A549 (cell line): ENCODE measurements around the gene ROPN1.
"Not testable (repeated sequence)": the region's sequence is repeated elsewhere in the genome, so short reads cannot be mapped to it uniquely, and the experiment has no call there.

ENCODE experiments used
- CHD2 ChIP-seq: fragments of 150-350 bp; IDR thresholded peaks from 2 replicates; pipeline ENCODE4 v1.6.1; 2014; ENCODE audit warnings: low read length; ENCODE audit not compliant: partially characterized antibody
- CHD4 ChIP-seq: fragments of 200-600 bp; sonication (generic); IDR thresholded peaks from 2 replicates; pipeline ENCODE4 v1.6.1; 2016; ENCODE audit warnings: antibody characterized with exemption, mild to moderate bottlenecking, borderline replicate concordance
- JUN ChIP-seq, 2 experiments: fragments of >200 bp; sonication (Bioruptor Twin); formaldehyde crosslinking; IDR thresholded peaks; 2 replicates in 1 of 2; 3 replicates in 1 of 2; pipeline ENCODE4 v1.6.1; 2016 to 2017
- JUNB ChIP-seq: fragments of >200 bp; sonication (Bioruptor Twin); formaldehyde crosslinking; IDR thresholded peaks from 2 replicates; pipeline ENCODE4 v1.6.1; 2016
- MYC ChIP-seq: IDR thresholded peaks from 2 replicates; pipeline ENCODE4 v1.6.1; 2012; ENCODE audit warnings: mild to moderate bottlenecking, inconsistent platforms, low read length, improper control_type of control experiment, borderline replicate concordance
- POLR2A ChIP-seq: IDR thresholded peaks from 2 replicates; pipeline ENCODE4 v1.6.1; 2012; ENCODE audit warnings: mild to moderate bottlenecking, low read length
- RARB ChIP-seq: fragments of 250-450 bp; sonication (Bioruptor Pico); IDR thresholded peaks from 2 replicates; pipeline ENCODE4 v1.8.0; 2021; ENCODE audit warnings: mild to moderate bottlenecking, moderate library complexity
- RNF2 ChIP-seq: fragments of 200-600 bp; sonication (generic); IDR thresholded peaks from 2 replicates; pipeline ENCODE4 v1.6.1; 2016; ENCODE audit warnings: low read depth, mild to moderate bottlenecking, antibody characterized with exemption, moderate library complexity, borderline replicate concordance
- SREBF2 ChIP-seq: fragments of 450-650 bp; IDR thresholded peaks from 2 replicates; pipeline ENCODE4 v1.6.1; 2014; ENCODE audit warnings: mild to moderate bottlenecking, moderate library complexity
- USF2 ChIP-seq: fragments of 450-650 bp; IDR thresholded peaks from 2 replicates; pipeline ENCODE4 v1.6.1; 2014; ENCODE audit warnings: antibody characterized with exemption
- TF ChIP-seq, protein P1 (sequence below): fragments of 200-600 bp; sonication (generic); IDR thresholded peaks from 2 replicates; pipeline ENCODE4 v1.6.1; 2016; ENCODE audit warnings: antibody characterized with exemption, mild to moderate bottlenecking, moderate library complexity
- TF ChIP-seq, protein P2 (sequence below): fragments of >200 bp; sonication (Bioruptor Twin); formaldehyde crosslinking; IDR thresholded peaks from 3 replicates; pipeline ENCODE4 v1.5.1; 2016

GRCh38 chr3:124001366-124001765 is 9.4 kb upstream of the ROPN1 start:
- TF ChIP-seq, protein P1, sequence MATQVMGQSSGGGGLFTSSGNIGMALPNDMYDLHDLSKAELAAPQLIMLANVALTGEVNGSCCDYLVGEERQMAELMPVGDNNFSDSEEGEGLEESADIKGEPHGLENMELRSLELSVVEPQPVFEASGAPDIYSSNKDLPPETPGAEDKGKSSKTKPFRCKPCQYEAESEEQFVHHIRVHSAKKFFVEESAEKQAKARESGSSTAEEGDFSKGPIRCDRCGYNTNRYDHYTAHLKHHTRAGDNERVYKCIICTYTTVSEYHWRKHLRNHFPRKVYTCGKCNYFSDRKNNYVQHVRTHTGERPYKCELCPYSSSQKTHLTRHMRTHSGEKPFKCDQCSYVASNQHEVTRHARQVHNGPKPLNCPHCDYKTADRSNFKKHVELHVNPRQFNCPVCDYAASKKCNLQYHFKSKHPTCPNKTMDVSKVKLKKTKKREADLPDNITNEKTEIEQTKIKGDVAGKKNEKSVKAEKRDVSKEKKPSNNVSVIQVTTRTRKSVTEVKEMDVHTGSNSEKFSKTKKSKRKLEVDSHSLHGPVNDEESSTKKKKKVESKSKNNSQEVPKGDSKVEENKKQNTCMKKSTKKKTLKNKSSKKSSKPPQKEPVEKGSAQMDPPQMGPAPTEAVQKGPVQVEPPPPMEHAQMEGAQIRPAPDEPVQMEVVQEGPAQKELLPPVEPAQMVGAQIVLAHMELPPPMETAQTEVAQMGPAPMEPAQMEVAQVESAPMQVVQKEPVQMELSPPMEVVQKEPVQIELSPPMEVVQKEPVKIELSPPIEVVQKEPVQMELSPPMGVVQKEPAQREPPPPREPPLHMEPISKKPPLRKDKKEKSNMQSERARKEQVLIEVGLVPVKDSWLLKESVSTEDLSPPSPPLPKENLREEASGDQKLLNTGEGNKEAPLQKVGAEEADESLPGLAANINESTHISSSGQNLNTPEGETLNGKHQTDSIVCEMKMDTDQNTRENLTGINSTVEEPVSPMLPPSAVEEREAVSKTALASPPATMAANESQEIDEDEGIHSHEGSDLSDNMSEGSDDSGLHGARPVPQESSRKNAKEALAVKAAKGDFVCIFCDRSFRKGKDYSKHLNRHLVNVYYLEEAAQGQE: not testable (repeated sequence)
- TF ChIP-seq, protein P2, sequence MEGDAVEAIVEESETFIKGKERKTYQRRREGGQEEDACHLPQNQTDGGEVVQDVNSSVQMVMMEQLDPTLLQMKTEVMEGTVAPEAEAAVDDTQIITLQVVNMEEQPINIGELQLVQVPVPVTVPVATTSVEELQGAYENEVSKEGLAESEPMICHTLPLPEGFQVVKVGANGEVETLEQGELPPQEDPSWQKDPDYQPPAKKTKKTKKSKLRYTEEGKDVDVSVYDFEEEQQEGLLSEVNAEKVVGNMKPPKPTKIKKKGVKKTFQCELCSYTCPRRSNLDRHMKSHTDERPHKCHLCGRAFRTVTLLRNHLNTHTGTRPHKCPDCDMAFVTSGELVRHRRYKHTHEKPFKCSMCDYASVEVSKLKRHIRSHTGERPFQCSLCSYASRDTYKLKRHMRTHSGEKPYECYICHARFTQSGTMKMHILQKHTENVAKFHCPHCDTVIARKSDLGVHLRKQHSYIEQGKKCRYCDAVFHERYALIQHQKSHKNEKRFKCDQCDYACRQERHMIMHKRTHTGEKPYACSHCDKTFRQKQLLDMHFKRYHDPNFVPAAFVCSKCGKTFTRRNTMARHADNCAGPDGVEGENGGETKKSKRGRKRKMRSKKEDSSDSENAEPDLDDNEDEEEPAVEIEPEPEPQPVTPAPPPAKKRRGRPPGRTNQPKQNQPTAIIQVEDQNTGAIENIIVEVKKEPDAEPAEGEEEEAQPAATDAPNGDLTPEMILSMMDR: not testable (repeated sequence)
- TF ChIP-seq SREBF2; USF2; RNF2; POLR2A; CHD4; JUN (IDR thresholded peaks at IDR 0.05); RARB; JUNB; CHD2; MYC: not testable (repeated sequence)
